Neural progenitor cell (in vitro differentiated cells): ENCODE measurements around the gene TVP23C.
"Not testable (repeated sequence)": the region's sequence is repeated elsewhere in the genome, so short reads cannot be mapped to it uniquely, and the experiment has no call there.

Source experiments
- CTCF ChIP-seq: fragments of 200-600 bp; sonication (generic); IDR thresholded peaks from 2 replicates; pipeline ENCODE4 v1.5.1; 2017; ENCODE audit warnings: antibody characterized with exemption, mild to moderate bottlenecking
- EZH2 ChIP-seq: fragments of 200-600 bp; sonication (generic); IDR thresholded peaks from 2 replicates; pipeline ENCODE4 v1.6.1; 2017; ENCODE audit warnings: antibody characterized with exemption, mild to moderate bottlenecking, moderate library complexity
- EZH2phosphoT487 ChIP-seq: fragments of 200-600 bp; sonication (generic); IDR thresholded peaks from 2 replicates; pipeline ENCODE4 v1.6.1; 2017; ENCODE audit warnings: antibody characterized with exemption

- peak; percentile 66 for TF ChIP-seq CTCF
- TF ChIP-seq EZH2, EZH2phosphoT487: not testable (repeated sequence)
Observed at GRCh38 chr17:15526292-15527218, 36.7 kb downstream of the TVP23C start.
